Panc1 (cell line): ENCODE measurements around the gene PLEKHA8. TPM values are rescaled to one million over a fixed set of nuclear protein-coding genes. Genes with fewer than 3 reads are reported as not detected.

Experiments
- ATAC-seq: fragments of 200-7000 bp; cut with Tn5 transposase; 2 replicates; pipeline ENCODE4 v1.9.1; 2020; ENCODE audit warnings: mild to moderate bottlenecking, moderate library complexity
- BruUV-seq: library from RNA; stranded (reverse); fragments of 400-500 nt; replicated peaks from 2 replicates; lab custom pipeline; 2021; lab: Mats Ljungman, UMichigan
- CTCF ChIA-PET: fragments of 300-600 bp; sonication (Branson Sonifier 250); formaldehyde crosslinking; loops from one replicate; lab custom pipeline; 2022; ENCODE audit warnings: antibody characterized with exemption; lab: Charles Lee
- POLR2A ChIA-PET: fragments of 300-600 bp; sonication (Branson Sonifier 250); formaldehyde crosslinking; loops from one replicate; lab custom pipeline; 2022; ENCODE audit warnings: antibody characterized with exemption; lab: Charles Lee
- DNase-seq: peaks from one replicate; pipeline ENCODE4 v3.0.0-alpha.2; 2010; ENCODE audit warnings: low read depth, low spot score
- H3K27ac ChIP-seq: 2 replicates; pipeline ENCODE4 v1.5.1; 2011; ENCODE audit warnings: mild to moderate bottlenecking, low read length, inconsistent platforms
- H3K27me3 ChIP-seq: fragments of 200-500 bp; sonication (Bioruptor generic); 2 replicates; pipeline ENCODE4 v1.6.0; 2014; ENCODE audit warnings: low read length, inconsistent platforms; ENCODE audit not compliant: control insufficient read depth, insufficient read depth
- H3K36me3 ChIP-seq: fragments of 200-500 bp; sonication (Bioruptor generic); 2 replicates; pipeline ENCODE4 v1.5.1; 2014; ENCODE audit warnings: inconsistent platforms, mild to moderate bottlenecking, low read length, moderate library complexity; ENCODE audit not compliant: control insufficient read depth, insufficient read depth
- H3K4me1 ChIP-seq: 2 replicates; pipeline ENCODE4 v1.5.1; 2011; ENCODE audit warnings: inconsistent platforms, mild to moderate bottlenecking, low read length, moderate library complexity; ENCODE audit not compliant: control insufficient read depth, insufficient read depth
- H3K4me3 ChIP-seq, 2 experiments: 2 replicates each; pipeline ENCODE4 v1.5.1; 2011 to 2012; ENCODE audit warnings: low read depth in 2 of 2, low read length in 2 of 2, mild to moderate bottlenecking in 2 of 2, inconsistent platforms in 1 of 2, moderate library complexity in 1 of 2
- H3K9me3 ChIP-seq: fragments of 200-500 bp; sonication (Bioruptor generic); 2 replicates; pipeline ENCODE4 v1.5.1; 2014; ENCODE audit warnings: low read depth, mild to moderate bottlenecking, inconsistent platforms, low read length, moderate library complexity; ENCODE audit not compliant: control insufficient read depth, insufficient read depth
- POLR2AphosphoS5 ChIP-seq: IDR thresholded peaks from 2 replicates; pipeline ENCODE4 v1.6.1; 2012; ENCODE audit warnings: mild to moderate bottlenecking, low read depth, low read length, moderate library complexity
- SIN3A ChIP-seq: IDR thresholded peaks from 2 replicates; pipeline ENCODE4 v1.6.1; 2012; ENCODE audit warnings: low read depth, mild to moderate bottlenecking, low read length, moderate library complexity, borderline replicate concordance; ENCODE audit not compliant: insufficient read depth
- TCF7L2 ChIP-seq: IDR thresholded peaks from 2 replicates; pipeline ENCODE4 v1.6.1; 2011; ENCODE audit warnings: mild to moderate bottlenecking, low read depth, low read length, inconsistent platforms
- in situ Hi-C: cut with HindIII; loops from 2 replicates; pipeline ENCODE4 v1.10.0; 2016; ENCODE audit warnings: low sequenced_read_pairs, low pct_unique_long_range_greater_than_20kb
- intact Hi-C: fragments of 100-400 bp; cut with micrococcal nuclease; formaldehyde crosslinking; loops from one replicate; pipeline ENCODE4 v1.10.0; 2022; ENCODE audit not compliant: unreplicated experiment
- total RNA-seq: library from RNA; stranded (reverse); gene quantifications from one replicate; pipeline ENCODE4 v1.2.1, GENCODE V29; 2021; ENCODE audit not compliant: unreplicated experiment
- TF ChIP-seq, protein P1 (sequence below): fragments of 450-650 bp; IDR thresholded peaks from 2 replicates; pipeline ENCODE4 v1.5.1; 2017; ENCODE audit warnings: mild to moderate bottlenecking
- TF ChIP-seq, protein P2 (sequence below), 2 experiments: IDR thresholded peaks; 2 replicates each; pipeline ENCODE4 v1.6.1; 2011 to 2012; ENCODE audit warnings: low read depth in 2 of 2, control low read depth in 1 of 2, low read length in 1 of 2, mild to moderate bottlenecking in 1 of 2, moderate library complexity in 1 of 2; ENCODE audit not compliant: insufficient read depth in 1 of 2

The PLEKHA8 gene
- total RNA-seq, 1 experiment from 2014 or later: 20.7 TPM

- DNase-seq (no peak), ATAC-seq (no peak)
- intact Hi-C loops (no loop called here), in situ Hi-C loops (no loop called here)
- H3K9me3 ChIP-seq: no peaks in the 10 kb centered on the region
- no TSS peak for BruUV-seq
- no peaks in the 10 kb centered on the region for H3K36me3 ChIP-seq
- TF ChIP-seq TCF7L2 (no peak), POLR2AphosphoS5 (no peak), SIN3A (no peak)
- TF ChIP-seq, protein P1, sequence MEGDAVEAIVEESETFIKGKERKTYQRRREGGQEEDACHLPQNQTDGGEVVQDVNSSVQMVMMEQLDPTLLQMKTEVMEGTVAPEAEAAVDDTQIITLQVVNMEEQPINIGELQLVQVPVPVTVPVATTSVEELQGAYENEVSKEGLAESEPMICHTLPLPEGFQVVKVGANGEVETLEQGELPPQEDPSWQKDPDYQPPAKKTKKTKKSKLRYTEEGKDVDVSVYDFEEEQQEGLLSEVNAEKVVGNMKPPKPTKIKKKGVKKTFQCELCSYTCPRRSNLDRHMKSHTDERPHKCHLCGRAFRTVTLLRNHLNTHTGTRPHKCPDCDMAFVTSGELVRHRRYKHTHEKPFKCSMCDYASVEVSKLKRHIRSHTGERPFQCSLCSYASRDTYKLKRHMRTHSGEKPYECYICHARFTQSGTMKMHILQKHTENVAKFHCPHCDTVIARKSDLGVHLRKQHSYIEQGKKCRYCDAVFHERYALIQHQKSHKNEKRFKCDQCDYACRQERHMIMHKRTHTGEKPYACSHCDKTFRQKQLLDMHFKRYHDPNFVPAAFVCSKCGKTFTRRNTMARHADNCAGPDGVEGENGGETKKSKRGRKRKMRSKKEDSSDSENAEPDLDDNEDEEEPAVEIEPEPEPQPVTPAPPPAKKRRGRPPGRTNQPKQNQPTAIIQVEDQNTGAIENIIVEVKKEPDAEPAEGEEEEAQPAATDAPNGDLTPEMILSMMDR: no peak
- TF ChIP-seq, protein P2, sequence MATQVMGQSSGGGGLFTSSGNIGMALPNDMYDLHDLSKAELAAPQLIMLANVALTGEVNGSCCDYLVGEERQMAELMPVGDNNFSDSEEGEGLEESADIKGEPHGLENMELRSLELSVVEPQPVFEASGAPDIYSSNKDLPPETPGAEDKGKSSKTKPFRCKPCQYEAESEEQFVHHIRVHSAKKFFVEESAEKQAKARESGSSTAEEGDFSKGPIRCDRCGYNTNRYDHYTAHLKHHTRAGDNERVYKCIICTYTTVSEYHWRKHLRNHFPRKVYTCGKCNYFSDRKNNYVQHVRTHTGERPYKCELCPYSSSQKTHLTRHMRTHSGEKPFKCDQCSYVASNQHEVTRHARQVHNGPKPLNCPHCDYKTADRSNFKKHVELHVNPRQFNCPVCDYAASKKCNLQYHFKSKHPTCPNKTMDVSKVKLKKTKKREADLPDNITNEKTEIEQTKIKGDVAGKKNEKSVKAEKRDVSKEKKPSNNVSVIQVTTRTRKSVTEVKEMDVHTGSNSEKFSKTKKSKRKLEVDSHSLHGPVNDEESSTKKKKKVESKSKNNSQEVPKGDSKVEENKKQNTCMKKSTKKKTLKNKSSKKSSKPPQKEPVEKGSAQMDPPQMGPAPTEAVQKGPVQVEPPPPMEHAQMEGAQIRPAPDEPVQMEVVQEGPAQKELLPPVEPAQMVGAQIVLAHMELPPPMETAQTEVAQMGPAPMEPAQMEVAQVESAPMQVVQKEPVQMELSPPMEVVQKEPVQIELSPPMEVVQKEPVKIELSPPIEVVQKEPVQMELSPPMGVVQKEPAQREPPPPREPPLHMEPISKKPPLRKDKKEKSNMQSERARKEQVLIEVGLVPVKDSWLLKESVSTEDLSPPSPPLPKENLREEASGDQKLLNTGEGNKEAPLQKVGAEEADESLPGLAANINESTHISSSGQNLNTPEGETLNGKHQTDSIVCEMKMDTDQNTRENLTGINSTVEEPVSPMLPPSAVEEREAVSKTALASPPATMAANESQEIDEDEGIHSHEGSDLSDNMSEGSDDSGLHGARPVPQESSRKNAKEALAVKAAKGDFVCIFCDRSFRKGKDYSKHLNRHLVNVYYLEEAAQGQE (IDR thresholded peaks at IDR 0.05; ENCODE audit: insufficient read depth in 1 of 2, low read depth in 2 of 2, low read length in 1 of 2): no peak
- no peak overlapping the region for H3K4me3 ChIP-seq
- no peaks in the 10 kb centered on the region for H3K27me3 ChIP-seq
- ChIA-PET POLR2A (no interaction called here), CTCF (no interaction called here)
- no peak overlapping the region for H3K27ac ChIP-seq
- H3K4me1 ChIP-seq: no peaks in the 10 kb centered on the region
These were observed 61.9 kb downstream of the PLEKHA8 start for GRCh38 chr7:30090111-30090510.

DNA sequence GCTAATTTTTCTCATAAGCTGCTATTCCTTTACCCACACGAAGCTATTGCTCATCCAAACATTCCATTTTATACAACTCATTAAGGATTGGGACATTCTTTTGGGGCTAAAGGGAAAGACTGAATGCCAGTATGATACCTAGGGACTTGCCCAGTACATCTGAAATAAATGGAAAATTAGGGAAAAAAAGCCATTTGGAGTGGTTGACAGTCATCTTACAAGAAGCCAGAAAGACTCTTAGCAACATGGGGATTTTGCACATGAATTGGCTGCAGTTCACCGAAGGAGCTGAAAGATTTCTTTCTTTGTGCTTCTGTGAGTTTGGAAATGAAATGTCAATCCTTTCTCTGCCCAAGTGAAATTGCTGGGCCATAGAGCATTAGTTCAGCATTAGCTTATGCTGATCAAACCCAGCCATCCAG lies 63.3 kb downstream of the PLEKHA8 start:
- intact Hi-C loops (no loop called here), in situ Hi-C loops (no loop called here)
- Histone ChIP-seq H3K9me3 (no peaks in the 10 kb centered on the region), H3K4me3 (no peak overlapping the region), H3K27me3 (no peaks in the 10 kb centered on the region), H3K27ac (no peak overlapping the region), H3K36me3 (no peaks in the 10 kb centered on the region), H3K4me1 (no peaks in the 10 kb centered on the region)
- DNase-seq: no peak
- ChIA-PET CTCF (no interaction called here), POLR2A (no interaction called here)
- no TSS peak for BruUV-seq
- TF ChIP-seq POLR2AphosphoS5 (no peak), SIN3A (no peak), TCF7L2 (no peak)
- TF ChIP-seq, protein P1: no peak
- TF ChIP-seq, protein P2 (IDR thresholded peaks at IDR 0.05; ENCODE audit: insufficient read depth in 1 of 2, low read depth in 2 of 2, low read length in 1 of 2): no peak
- ATAC-seq: no peak
